Vagina (tissue), 2 donors: ENCODE results near the gene SPEF1. TPM values are rescaled to one million over a fixed set of nuclear protein-coding genes. Genes with fewer than 3 reads are reported as not detected.

Experiments used
- DNase-seq, 2 donors: peaks; one replicate each; pipeline ENCODE4 v3.0.0-alpha.2; 2017; ENCODE audit errors: extremely low spot score in 2 of 2
- H3K27ac ChIP-seq: fragments of 200-600 bp; sonication (generic); one replicate; pipeline ENCODE4 v1.5.1; 2019
- H3K27me3 ChIP-seq: fragments of 200-600 bp; sonication (generic); one replicate; pipeline ENCODE4 v1.5.1; 2019
- H3K36me3 ChIP-seq, 2 donors: fragments of 200-600 bp; sonication (generic); one replicate each; pipeline ENCODE4 v1.5.1; 2017 to 2019
- H3K4me1 ChIP-seq: fragments of 200-600 bp; sonication (generic); one replicate; pipeline ENCODE4 v1.5.1; 2019
- H3K4me3 ChIP-seq, 2 donors: fragments of 200-600 bp; sonication (generic); 1 replicate in 1 of 2; 2 replicates in 1 of 2; pipeline ENCODE4 v1.5.1; 2016 to 2019
- H3K9me3 ChIP-seq: fragments of 200-600 bp; sonication (generic); one replicate; pipeline ENCODE4 v1.5.1; 2019
- POLR2A ChIP-seq, 2 donors: fragments of 450-650 bp; IDR thresholded peaks; one replicate each; pipeline ENCODE4 v1.6.1; 2017; ENCODE audit warnings: antibody characterized with exemption in 2 of 2, mild to moderate bottlenecking in 2 of 2, moderate library complexity in 2 of 2
- POLR2AphosphoS5 ChIP-seq, 2 donors: sonication (generic); formaldehyde crosslinking; IDR thresholded peaks; one replicate each; pipeline ENCODE4 v1.9.0; 2017; ENCODE audit warnings: antibody characterized with exemption in 2 of 2, mild to moderate bottlenecking in 2 of 2, low read depth in 1 of 2; ENCODE audit not compliant: insufficient read depth in 1 of 2
- intact Hi-C: fragments of 100-400 bp; cut with DNase I; formaldehyde crosslinking; loops from one replicate; pipeline ENCODE4 v1.15.1; 2023
- total RNA-seq: library from RNA; depleted of rRNA; stranded (reverse); fragments of >200 nt; gene quantifications from one replicate; pipeline ENCODE4 v1.2.3, GENCODE V29; 2016
- TF ChIP-seq, protein P1 (sequence below), 3 experiments: fragments of 450-650 bp in 2 of 3; fragments of 200-600 bp in 1 of 3; sonication (generic) in 1 of 3; IDR thresholded peaks; one replicate each; pipeline ENCODE4 v1.5.1; 2017 to 2019; ENCODE audit warnings: antibody characterized with exemption in 3 of 3, mild to moderate bottlenecking in 2 of 3, moderate library complexity in 2 of 3

SPEF1 gene
- total RNA-seq, 1 donor from 2014 or later, result not detected

DNA sequence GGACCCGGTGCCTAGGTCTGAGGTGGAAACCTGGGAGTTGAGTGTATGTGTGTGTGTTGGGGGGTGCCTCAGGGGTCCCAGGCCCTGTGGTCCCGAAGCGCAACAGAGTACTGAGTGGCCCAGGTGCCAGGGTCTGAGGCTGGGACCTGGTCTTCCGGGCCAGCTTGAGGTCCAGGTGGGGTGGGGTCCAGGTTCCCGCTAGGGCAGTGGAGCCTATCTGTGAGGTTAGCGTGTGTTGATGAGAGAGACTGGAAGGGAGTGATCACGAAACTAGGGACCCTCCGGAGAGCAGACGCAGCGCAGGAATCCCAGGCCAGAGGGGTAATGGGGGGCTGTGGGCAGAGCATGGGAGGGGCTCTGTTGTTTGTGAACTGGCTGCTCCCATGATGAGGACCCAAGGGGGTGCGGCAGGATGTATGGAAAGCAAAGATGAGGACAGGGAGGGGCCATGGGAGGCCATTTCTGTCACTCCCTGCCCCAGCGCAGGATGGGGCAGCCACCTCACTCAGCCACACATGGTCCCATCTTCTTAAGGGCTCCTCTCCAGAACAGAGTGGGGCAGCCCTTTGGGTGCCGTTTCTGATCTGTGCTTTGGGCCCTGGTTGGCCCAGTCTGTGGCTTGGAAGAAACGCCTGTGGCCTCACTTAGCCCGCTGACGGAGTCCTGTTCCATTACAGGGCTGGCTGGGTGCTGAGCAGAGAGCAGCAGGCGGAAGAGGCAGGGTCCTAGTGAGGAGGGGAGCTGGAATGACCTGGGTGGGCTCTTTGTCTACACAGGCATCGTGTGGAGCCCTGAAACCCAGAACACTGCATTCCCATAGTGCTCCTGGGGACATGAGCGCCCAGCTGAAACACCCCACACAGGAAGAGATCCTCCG, 47.9 kb downstream of the SPEF1 start:
- Histone ChIP-seq H3K27me3 (no peaks in the 10 kb centered on the region), H3K27ac (peak overlapping the region; percentile 72), H3K36me3 (no peaks in the 10 kb centered on the region), H3K4me1 (peaks cover 37% of the 10 kb centered on the region), H3K9me3 (no peaks in the 10 kb centered on the region), H3K4me3 (peak overlapping the region; percentile 42 to 53)
- DNase-seq, result no peak
- no peak for TF ChIP-seq POLR2AphosphoS5 (IDR thresholded peaks at IDR 0.05; ENCODE audit: insufficient read depth in 1 of 2, low read depth in 1 of 2)
- no peak for TF ChIP-seq POLR2A (IDR thresholded peaks at IDR 0.05)
- intact Hi-C loops, result no loop called here

DNA sequence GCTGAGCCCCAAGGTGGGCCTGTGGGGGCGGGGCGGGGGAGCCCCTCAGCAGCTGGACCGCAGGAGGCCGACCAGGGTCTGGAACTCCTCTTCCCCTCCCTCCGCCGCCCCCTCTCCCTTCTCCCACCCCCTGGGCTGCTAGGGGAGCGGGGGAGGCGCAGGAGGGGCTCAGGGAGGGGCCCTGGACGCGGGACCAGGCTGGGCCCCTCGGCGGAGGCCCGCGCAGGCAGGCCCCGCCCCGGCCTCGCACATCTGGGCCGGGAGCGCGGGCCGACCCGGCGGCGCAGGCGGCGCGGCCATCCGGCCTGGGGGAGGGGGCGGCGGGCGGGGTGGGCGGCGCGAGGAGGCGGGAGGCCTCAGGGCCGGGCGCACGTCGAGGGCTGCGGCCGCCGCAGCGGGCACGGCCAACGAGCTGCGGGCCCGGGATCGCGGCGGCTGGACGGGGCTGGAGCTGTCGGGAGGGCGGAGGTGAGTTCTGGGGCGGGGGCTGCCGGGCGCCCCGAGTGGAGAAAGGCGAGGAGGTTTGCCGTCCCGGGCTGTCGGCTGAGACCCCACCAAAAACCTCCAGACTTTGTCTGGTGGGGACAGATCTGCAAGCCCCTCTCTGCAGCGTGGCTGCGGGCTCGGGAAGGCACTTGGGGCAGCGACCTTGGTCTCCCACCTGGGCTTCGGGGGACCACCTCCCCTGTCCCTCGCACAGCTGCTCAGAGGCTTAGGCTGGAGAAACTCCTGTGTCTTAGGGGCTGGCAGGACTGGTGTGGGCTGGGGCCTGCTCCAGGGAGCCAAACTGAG, 48.7 kb downstream of the SPEF1 start, which contains the start of gene HSPA12B:
Gene HSPA12B (plus strand): TSS at position 359 of the 792 bp plus-strand sequence. CDS start 5,990 bp downstream, outside the sequence.
- H3K9me3 ChIP-seq, result no peaks in the 10 kb centered on the region
- H3K4me1 ChIP-seq, result peaks cover 45% of the 10 kb centered on the region
- TF ChIP-seq POLR2AphosphoS5 (IDR thresholded peaks at IDR 0.05; ENCODE audit: insufficient read depth in 1 of 2, low read depth in 1 of 2) (no peak), POLR2A (IDR thresholded peaks at IDR 0.05) (no peak)
- TF ChIP-seq, protein P1, sequence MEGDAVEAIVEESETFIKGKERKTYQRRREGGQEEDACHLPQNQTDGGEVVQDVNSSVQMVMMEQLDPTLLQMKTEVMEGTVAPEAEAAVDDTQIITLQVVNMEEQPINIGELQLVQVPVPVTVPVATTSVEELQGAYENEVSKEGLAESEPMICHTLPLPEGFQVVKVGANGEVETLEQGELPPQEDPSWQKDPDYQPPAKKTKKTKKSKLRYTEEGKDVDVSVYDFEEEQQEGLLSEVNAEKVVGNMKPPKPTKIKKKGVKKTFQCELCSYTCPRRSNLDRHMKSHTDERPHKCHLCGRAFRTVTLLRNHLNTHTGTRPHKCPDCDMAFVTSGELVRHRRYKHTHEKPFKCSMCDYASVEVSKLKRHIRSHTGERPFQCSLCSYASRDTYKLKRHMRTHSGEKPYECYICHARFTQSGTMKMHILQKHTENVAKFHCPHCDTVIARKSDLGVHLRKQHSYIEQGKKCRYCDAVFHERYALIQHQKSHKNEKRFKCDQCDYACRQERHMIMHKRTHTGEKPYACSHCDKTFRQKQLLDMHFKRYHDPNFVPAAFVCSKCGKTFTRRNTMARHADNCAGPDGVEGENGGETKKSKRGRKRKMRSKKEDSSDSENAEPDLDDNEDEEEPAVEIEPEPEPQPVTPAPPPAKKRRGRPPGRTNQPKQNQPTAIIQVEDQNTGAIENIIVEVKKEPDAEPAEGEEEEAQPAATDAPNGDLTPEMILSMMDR (IDR thresholded peaks at IDR 0.05), result no peak
- H3K27me3 ChIP-seq, result no peaks in the 10 kb centered on the region
- H3K36me3 ChIP-seq, result no peaks in the 10 kb centered on the region
- no peak for DNase-seq
- H3K27ac ChIP-seq, result peak within 1 kb of the TSS; percentile 72
- intact Hi-C loops, result no loop called here
- H3K4me3 ChIP-seq, result peak within 1 kb of the TSS; percentile 42 to 53

DNA sequence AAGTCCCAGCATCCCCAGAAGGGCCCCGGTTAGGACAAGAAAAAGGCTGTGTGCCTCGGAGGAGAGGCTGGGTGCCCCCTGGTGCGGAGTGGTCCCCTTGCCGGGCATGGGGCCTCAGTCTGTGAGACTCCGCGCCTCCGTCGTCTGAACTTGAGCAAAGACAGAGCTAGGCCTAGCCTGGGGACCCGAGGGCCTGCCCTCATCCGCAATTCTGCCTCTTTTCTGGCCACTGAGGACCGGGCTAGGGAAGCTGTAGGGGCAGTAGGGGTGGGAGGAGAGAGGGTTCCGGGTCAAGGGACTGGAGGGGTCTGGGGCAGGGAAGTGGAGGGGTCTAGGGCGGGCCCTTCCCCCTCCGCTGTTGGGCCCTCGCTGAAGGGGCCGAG, 49.3 kb downstream of the SPEF1 start:
- no peaks in the 10 kb centered on the region for H3K27me3 ChIP-seq

DNA sequence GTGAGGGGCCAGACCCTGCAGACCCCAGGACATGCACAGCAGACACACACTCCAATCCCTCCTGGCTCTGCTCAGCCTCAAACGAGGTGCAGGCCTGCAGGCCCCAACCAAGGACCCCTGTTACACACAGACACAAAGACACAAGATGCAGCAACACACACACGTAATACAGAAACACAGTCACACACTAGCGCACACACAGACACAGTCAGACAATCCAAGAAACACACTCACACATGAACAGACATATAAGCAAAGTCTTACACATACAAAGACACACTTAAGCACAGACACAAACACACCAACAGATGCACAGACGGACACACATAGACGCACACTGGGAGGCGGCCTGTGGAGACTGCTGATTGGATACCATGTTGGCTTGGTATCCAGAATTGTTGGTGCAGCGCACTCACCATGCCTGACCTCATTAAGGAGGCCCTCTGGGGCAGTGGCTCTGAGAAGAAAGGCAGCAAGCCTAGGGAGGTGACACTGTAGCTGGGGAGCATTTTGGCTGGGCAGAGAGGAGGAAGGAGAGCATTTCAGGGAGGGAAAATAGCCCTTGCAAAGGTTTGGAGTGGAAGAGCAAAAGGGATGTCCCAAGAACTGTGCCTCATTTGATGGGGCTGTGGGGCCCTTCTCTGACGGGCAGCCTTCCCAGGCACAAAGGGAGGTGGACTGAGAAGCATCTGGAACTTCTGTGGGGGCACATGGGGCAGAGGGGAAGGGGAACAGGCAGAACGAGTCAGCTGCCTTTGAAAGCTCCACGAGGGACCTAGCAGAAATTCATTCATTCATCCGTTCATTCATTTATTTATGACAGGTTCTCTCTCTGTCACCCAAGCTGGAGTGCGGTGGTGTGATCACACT, 50.2 kb downstream of the SPEF1 start:
- no peak overlapping the region for H3K4me3 ChIP-seq
- TF ChIP-seq POLR2AphosphoS5 (IDR thresholded peaks at IDR 0.05; ENCODE audit: insufficient read depth in 1 of 2, low read depth in 1 of 2) (no peak), POLR2A (IDR thresholded peaks at IDR 0.05) (no peak)
- TF ChIP-seq, protein P1 (IDR thresholded peaks at IDR 0.05), result no peak
- peak overlapping the region; percentile 63 for H3K27ac ChIP-seq
- no peaks in the 10 kb centered on the region for H3K36me3 ChIP-seq
- no peak for DNase-seq
- H3K27me3 ChIP-seq, result no peaks in the 10 kb centered on the region
- intact Hi-C loops, result no loop called here
- no peaks in the 10 kb centered on the region for H3K9me3 ChIP-seq
- H3K4me1 ChIP-seq, result peaks cover 45% of the 10 kb centered on the region

More for the DNA sequence above, 49.3 kb downstream of the SPEF1 start:
- intact Hi-C loops, result no loop called here
- no peaks in the 10 kb centered on the region for H3K9me3 ChIP-seq
- no peak for DNase-seq
- peak overlapping the region; percentile 14 to 53 for H3K4me3 ChIP-seq
- peaks cover 47% of the 10 kb centered on the region for H3K4me1 ChIP-seq
- TF ChIP-seq POLR2AphosphoS5 (IDR thresholded peaks at IDR 0.05; ENCODE audit: insufficient read depth in 1 of 2, low read depth in 1 of 2) (no peak), POLR2A (IDR thresholded peaks at IDR 0.05) (no peak)
- TF ChIP-seq, protein P1 (IDR thresholded peaks at IDR 0.05), result no peak
- no peaks in the 10 kb centered on the region for H3K36me3 ChIP-seq
- H3K27ac ChIP-seq, result peak overlapping the region; percentile 63
